Esophagus squamous epithelium (tissue), 4 donors: ENCODE data around the gene NUDT16L1.

Experiments used
- POLR2A ChIP-seq, 4 donors: fragments of 450-650 bp; IDR thresholded peaks; one replicate each; pipeline ENCODE4 v1.6.1; 2017; ENCODE audit warnings: antibody characterized with exemption in 4 of 4, mild to moderate bottlenecking in 4 of 4, moderate library complexity in 3 of 4
- TF ChIP-seq, protein P1 (sequence below), 6 experiments: fragments of 450-650 bp in 4 of 6; fragments of 200-600 bp in 2 of 6; sonication (generic) in 2 of 6; IDR thresholded peaks; one replicate each; pipeline ENCODE4 v1.5.1; 2016 to 2019; ENCODE audit warnings: antibody characterized with exemption in 6 of 6, mild to moderate bottlenecking in 4 of 6, moderate library complexity in 4 of 6

DNA sequence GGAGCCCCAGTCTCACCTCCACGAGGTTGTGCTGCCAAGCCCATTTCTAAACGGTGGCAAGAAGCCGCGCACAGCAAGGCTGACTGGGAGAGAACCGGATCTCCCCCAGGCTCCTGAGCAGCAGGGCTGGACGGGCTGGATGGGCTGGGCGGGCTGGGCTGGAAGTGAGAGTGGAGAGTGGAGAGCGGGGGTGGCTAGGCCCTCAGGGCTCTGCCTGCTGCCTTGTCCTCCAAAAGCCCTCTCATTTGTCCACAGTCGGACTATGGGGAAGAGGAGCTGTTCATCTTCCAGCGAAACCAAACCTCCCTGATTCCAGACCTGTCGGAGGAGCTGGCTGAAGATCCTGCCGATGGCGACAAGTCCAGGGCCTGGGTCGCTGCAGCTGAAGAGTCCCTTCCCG, 44.2 kb downstream of the NUDT16L1 start:
- TF ChIP-seq, protein P1, sequence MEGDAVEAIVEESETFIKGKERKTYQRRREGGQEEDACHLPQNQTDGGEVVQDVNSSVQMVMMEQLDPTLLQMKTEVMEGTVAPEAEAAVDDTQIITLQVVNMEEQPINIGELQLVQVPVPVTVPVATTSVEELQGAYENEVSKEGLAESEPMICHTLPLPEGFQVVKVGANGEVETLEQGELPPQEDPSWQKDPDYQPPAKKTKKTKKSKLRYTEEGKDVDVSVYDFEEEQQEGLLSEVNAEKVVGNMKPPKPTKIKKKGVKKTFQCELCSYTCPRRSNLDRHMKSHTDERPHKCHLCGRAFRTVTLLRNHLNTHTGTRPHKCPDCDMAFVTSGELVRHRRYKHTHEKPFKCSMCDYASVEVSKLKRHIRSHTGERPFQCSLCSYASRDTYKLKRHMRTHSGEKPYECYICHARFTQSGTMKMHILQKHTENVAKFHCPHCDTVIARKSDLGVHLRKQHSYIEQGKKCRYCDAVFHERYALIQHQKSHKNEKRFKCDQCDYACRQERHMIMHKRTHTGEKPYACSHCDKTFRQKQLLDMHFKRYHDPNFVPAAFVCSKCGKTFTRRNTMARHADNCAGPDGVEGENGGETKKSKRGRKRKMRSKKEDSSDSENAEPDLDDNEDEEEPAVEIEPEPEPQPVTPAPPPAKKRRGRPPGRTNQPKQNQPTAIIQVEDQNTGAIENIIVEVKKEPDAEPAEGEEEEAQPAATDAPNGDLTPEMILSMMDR (IDR thresholded peaks at IDR 0.05), result no peak
- no peak for TF ChIP-seq POLR2A (IDR thresholded peaks at IDR 0.05)
